HepG2 (cell line): ENCODE results near the gene TCFL5.

Experiments
- ATF7 ChIP-seq, 2 experiments: fragments of 450-650 bp in 1 of 2; sonication (generic) in 1 of 2; formaldehyde crosslinking in 1 of 2; IDR thresholded peaks; 2 replicates each; pipeline versions ENCODE4 v1.4.0 to v1.6.1; 2016 to 2020; ENCODE audit warnings: antibody characterized with exemption in 1 of 2, mild to moderate bottlenecking in 1 of 2, missing genetic modification reagents in 1 of 2
- EZH2 ChIP-seq: conservative IDR thresholded peaks from 2 replicates; pipeline ENCODE4 v1.6.1; 2012; ENCODE audit warnings: mild to moderate bottlenecking, low read depth, low read length, moderate library complexity
- GFI1 ChIP-seq: sonication (generic); formaldehyde crosslinking; IDR thresholded peaks from 2 replicates; pipeline ENCODE4 v1.5.0; 2020; ENCODE audit warnings: missing genetic modification reagents, mild to moderate bottlenecking, borderline replicate concordance
- JUND ChIP-seq: sonication (generic); formaldehyde crosslinking; IDR thresholded peaks from 2 replicates; pipeline ENCODE4 v1.8.0; 2022; ENCODE audit warnings: mild to moderate bottlenecking, missing genetic modification reagents
- MXI1 ChIP-seq: IDR thresholded peaks from 3 replicates; pipeline ENCODE4 v1.6.1; 2012; ENCODE audit warnings: low read depth, low read length, inconsistent platforms, borderline replicate concordance
- PHF21A ChIP-seq: sonication (generic); formaldehyde crosslinking; IDR thresholded peaks from 2 replicates; pipeline ENCODE4 v1.5.0; 2020; ENCODE audit warnings: mild to moderate bottlenecking, missing genetic modification reagents
- POLR2A ChIP-seq, 2 experiments: IDR thresholded peaks; 2 replicates each; pipeline ENCODE4 v1.6.1; 2011; ENCODE audit warnings: low read depth in 2 of 2, low read length in 2 of 2, mild to moderate bottlenecking in 1 of 2, moderate library complexity in 1 of 2; ENCODE audit not compliant: insufficient read depth in 1 of 2
- POLR2AphosphoS5 ChIP-seq: IDR thresholded peaks from 2 replicates; pipeline ENCODE4 v1.6.1; 2012; ENCODE audit warnings: low read depth, low read length
- ZNF24 ChIP-seq: fragments of 450-650 bp; IDR thresholded peaks from 2 replicates; pipeline ENCODE4 v1.6.1; 2017; ENCODE audit warnings: antibody characterized with exemption, mild to moderate bottlenecking
- ZNF549 ChIP-seq: sonication (generic); formaldehyde crosslinking; IDR thresholded peaks from 2 replicates; pipeline ENCODE4 v1.5.0; 2020; ENCODE audit warnings: missing genetic modification reagents
- TF ChIP-seq, protein P1 (sequence below): sonication (generic); formaldehyde crosslinking; IDR thresholded peaks from 2 replicates; pipeline ENCODE4 v1.5.0; 2020; ENCODE audit warnings: mild to moderate bottlenecking, missing genetic modification reagents, moderate library complexity
- TF ChIP-seq, protein P2 (sequence below): sonication (generic); formaldehyde crosslinking; IDR thresholded peaks from 2 replicates; pipeline ENCODE4 v1.9.0; 2021; ENCODE audit warnings: mild to moderate bottlenecking, missing genetic modification reagents

DNA sequence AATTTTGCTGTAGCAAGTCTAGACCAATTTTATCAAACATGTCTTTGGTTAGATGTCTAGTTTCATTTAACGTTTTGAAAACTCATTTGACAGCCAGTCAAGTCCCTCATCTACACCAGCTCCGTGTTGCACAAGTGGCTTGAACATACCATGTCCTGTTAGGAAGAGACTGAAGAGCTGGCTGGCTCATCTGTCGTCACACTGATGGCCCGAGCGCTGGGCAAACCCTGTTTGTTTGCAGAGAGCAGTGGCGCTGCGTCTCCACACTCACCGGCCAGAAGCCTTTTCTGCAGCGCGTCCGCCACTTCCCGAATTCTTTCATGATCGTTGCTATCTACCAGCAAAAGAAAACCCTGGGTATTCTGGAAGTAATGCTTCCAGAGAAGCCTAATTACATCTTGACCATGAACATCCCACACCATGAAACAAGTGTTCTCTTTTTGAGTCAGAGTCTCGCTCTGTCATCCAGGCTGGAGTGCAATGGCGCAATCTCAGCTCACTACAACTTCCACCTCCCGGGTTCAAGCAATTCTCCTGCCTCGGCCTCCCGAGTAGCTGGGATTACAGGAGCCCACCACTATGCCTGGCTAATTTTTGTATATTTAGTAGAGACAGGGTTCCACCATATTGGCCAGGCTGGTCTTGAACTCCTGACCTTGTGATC lies 10.7 kb upstream of the TCFL5 start:
- no peak for TF ChIP-seq JUND (CRISPR knock-in tag)
- peak; percentile 56; the same call in 1 of the 2 replicates for TF ChIP-seq PHF21A
- 0 out of 3 replicates have a peak, but pooled peaks have one; percentile 32 for TF ChIP-seq MXI1
- TF ChIP-seq, protein P1, sequence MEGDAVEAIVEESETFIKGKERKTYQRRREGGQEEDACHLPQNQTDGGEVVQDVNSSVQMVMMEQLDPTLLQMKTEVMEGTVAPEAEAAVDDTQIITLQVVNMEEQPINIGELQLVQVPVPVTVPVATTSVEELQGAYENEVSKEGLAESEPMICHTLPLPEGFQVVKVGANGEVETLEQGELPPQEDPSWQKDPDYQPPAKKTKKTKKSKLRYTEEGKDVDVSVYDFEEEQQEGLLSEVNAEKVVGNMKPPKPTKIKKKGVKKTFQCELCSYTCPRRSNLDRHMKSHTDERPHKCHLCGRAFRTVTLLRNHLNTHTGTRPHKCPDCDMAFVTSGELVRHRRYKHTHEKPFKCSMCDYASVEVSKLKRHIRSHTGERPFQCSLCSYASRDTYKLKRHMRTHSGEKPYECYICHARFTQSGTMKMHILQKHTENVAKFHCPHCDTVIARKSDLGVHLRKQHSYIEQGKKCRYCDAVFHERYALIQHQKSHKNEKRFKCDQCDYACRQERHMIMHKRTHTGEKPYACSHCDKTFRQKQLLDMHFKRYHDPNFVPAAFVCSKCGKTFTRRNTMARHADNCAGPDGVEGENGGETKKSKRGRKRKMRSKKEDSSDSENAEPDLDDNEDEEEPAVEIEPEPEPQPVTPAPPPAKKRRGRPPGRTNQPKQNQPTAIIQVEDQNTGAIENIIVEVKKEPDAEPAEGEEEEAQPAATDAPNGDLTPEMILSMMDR (CRISPR knock-in tag) = peak; percentile 58
- no peak for TF ChIP-seq POLR2A (IDR thresholded peaks at IDR 0.05; ENCODE audit: insufficient read depth in 1 of 2, low read depth in 2 of 2, low read length in 2 of 2)
- no peak for TF ChIP-seq POLR2AphosphoS5
- TF ChIP-seq ZNF549 (CRISPR knock-in tag) = no peak
- TF ChIP-seq ZNF24 = 0 out of 2 replicates have a peak, but pooled peaks have one; percentile 12
- TF ChIP-seq ATF7 (IDR thresholded peaks at IDR 0.05) = no peak
- TF ChIP-seq ATF7 (CRISPR knock-in tag; IDR thresholded peaks at IDR 0.05) = no peak
- TF ChIP-seq GFI1 (CRISPR knock-in tag) = no peak; the same call in 1 of the 2 replicates
- TF ChIP-seq, protein P2, sequence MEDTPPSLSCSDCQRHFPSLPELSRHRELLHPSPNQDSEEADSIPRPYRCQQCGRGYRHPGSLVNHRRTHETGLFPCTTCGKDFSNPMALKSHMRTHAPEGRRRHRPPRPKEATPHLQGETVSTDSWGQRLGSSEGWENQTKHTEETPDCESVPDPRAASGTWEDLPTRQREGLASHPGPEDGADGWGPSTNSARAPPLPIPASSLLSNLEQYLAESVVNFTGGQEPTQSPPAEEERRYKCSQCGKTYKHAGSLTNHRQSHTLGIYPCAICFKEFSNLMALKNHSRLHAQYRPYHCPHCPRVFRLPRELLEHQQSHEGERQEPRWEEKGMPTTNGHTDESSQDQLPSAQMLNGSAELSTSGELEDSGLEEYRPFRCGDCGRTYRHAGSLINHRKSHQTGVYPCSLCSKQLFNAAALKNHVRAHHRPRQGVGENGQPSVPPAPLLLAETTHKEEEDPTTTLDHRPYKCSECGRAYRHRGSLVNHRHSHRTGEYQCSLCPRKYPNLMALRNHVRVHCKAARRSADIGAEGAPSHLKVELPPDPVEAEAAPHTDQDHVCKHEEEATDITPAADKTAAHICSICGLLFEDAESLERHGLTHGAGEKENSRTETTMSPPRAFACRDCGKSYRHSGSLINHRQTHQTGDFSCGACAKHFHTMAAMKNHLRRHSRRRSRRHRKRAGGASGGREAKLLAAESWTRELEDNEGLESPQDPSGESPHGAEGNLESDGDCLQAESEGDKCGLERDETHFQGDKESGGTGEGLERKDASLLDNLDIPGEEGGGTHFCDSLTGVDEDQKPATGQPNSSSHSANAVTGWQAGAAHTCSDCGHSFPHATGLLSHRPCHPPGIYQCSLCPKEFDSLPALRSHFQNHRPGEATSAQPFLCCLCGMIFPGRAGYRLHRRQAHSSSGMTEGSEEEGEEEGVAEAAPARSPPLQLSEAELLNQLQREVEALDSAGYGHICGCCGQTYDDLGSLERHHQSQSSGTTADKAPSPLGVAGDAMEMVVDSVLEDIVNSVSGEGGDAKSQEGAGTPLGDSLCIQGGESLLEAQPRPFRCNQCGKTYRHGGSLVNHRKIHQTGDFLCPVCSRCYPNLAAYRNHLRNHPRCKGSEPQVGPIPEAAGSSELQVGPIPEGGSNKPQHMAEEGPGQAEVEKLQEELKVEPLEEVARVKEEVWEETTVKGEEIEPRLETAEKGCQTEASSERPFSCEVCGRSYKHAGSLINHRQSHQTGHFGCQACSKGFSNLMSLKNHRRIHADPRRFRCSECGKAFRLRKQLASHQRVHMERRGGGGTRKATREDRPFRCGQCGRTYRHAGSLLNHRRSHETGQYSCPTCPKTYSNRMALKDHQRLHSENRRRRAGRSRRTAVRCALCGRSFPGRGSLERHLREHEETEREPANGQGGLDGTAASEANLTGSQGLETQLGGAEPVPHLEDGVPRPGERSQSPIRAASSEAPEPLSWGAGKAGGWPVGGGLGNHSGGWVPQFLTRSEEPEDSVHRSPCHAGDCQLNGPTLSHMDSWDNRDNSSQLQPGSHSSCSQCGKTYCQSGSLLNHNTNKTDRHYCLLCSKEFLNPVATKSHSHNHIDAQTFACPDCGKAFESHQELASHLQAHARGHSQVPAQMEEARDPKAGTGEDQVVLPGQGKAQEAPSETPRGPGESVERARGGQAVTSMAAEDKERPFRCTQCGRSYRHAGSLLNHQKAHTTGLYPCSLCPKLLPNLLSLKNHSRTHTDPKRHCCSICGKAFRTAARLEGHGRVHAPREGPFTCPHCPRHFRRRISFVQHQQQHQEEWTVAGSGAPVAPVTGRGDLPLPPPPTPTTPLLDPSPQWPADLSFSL = no peak
- TF ChIP-seq EZH2 = no peak
